Body of pancreas (tissue), 4 donors: ENCODE data around the gene TENM3.

Experiments
- CTCF ChIP-seq, 7 experiments: fragments of 450-650 bp in 4 of 7; fragments of 200-600 bp in 3 of 7; sonication (generic) in 3 of 7; IDR thresholded peaks; one replicate each; pipeline ENCODE4 v1.5.1; 2016 to 2019; ENCODE audit warnings: antibody characterized with exemption in 7 of 7
- POLR2A ChIP-seq, 3 donors: fragments of 450-650 bp; IDR thresholded peaks; one replicate each; pipeline ENCODE4 v1.6.1; 2016; ENCODE audit warnings: antibody characterized with exemption in 3 of 3, mild to moderate bottlenecking in 2 of 3

- no peak for TF ChIP-seq POLR2A (IDR thresholded peaks at IDR 0.05)
- TF ChIP-seq CTCF (IDR thresholded peaks at IDR 0.05) = no peak
Measured at GRCh38 chr4:182346675-182347375, 103.6 kb downstream of the TENM3 start.
